ENCODE data around the gene ABHD16A.
A peak's percentile ranks its signal among the peaks of the same experiment; 100 is the strongest.

ABHD16A gene

DNA sequence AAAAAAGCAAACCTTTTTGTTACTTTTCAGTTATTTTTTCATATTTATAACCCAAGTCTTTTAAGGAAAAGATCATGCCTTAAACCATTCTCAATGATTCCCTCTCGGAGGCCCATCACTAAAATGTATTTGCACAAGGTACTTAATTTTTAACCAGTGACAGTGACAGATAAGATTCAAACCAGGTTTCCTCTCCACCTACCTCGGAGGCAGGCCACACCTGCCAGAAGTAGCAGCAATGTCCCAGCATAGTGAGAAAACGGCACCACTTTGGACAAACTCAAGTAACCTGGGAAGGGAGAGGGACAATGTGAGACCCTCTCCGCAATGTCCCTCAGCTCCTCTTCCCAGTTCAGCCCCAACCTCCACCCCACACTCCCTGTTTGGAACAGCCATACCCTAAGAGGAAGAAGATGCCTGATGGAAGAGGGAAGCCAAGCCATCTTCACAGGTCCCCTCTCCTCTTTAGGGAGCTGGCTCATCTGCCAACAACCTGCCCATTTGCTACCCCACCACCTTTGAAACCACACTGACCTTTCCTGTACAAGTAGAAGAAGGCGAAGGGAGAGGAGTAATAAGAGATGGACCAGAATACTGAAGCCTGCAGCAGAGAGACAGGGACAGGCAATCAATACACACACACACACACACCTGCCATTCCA is 2.3 kb downstream of the ABHD16A start:
- H3K36me3 ChIP-seq (ENCODE audit: control insufficient read depth in 1 of 2, insufficient read depth in 2 of 2, low read length in 2 of 2) = peaks cover 9 to 33% of the 10 kb centered on the region in 2 donors
- H3K4me3 ChIP-seq (ENCODE audit: low read depth in 1 of 2, low read length in 2 of 2) = peak overlapping the region in 1 of 2 donors; percentile 84

DNA sequence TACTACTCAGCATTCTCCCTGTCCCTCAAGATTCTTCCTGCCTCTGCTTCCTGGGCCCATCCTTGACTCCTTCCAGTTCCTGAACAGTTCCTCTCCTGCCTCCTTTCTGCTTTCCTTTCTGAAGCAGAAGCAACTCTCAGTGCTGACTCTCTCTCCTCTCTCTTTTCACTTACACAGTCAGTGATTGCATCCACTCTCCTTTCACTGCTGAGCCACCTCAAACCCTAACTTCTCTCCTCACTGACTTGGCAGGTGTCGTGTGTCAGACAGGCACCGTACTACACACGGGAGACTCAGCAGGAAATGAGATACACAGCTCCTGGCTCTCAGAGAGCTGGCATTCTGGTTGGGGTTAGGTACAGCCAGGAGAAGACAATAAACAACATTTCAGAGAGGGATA is 5.6 kb downstream of the ABHD16A start:
- Histone ChIP-seq H3K4me3 (ENCODE audit: low read depth in 1 of 2, low read length in 2 of 2) (no peak overlapping the region), H3K36me3 (ENCODE audit: control insufficient read depth in 1 of 2, insufficient read depth in 2 of 2, low read length in 2 of 2) (peaks cover 28 to 62% of the 10 kb centered on the region in 2 donors), H3K27me3 (ENCODE audit: control insufficient read depth in 1 of 2, insufficient read depth in 2 of 2, low read length in 2 of 2) (no peaks in the 10 kb centered on the region), H3K27ac (ENCODE audit: low read depth, low read length) (no peak overlapping the region), H3K9ac (ENCODE audit: low read depth in 1 of 2, low read length in 2 of 2) (no peak overlapping the region), H3K9me3 (ENCODE audit: control insufficient read depth in 1 of 2, low read length in 2 of 2) (no peaks in the 10 kb centered on the region), H3K4me1 (ENCODE audit: control insufficient read depth in 1 of 2, insufficient read depth in 2 of 2, low read length in 2 of 2) (peaks cover 15% of the 10 kb centered on the region in 2 donors)

More for the DNA sequence above, 2.3 kb downstream of the ABHD16A start:
- no peaks in the 10 kb centered on the region for H3K9me3 ChIP-seq (ENCODE audit: control insufficient read depth in 1 of 2, low read length in 2 of 2)
- H3K27me3 ChIP-seq (ENCODE audit: control insufficient read depth in 1 of 2, insufficient read depth in 2 of 2, low read length in 2 of 2) = no peaks in the 10 kb centered on the region
- peak overlapping the region in 1 of 2 donors; percentile 15 for H3K9ac ChIP-seq (ENCODE audit: low read depth in 1 of 2, low read length in 2 of 2)
- peaks cover 15% of the 10 kb centered on the region in 2 donors for H3K4me1 ChIP-seq (ENCODE audit: control insufficient read depth in 1 of 2, insufficient read depth in 2 of 2, low read length in 2 of 2)
- H3K27ac ChIP-seq (ENCODE audit: low read depth, low read length) = no peak overlapping the region

GRCh38 chr6:31693535-31693934 is 9.6 kb downstream of the ABHD16A start:
- peaks cover 55 to 79% of the 10 kb centered on the region in 2 donors for H3K36me3 ChIP-seq (ENCODE audit: control insufficient read depth in 1 of 2, insufficient read depth in 2 of 2, low read length in 2 of 2)

GRCh38 chr6:31692886-31693285 is 10.2 kb downstream of the ABHD16A start:
- H3K4me1 ChIP-seq (ENCODE audit: control insufficient read depth in 1 of 2, insufficient read depth in 2 of 2, low read length in 2 of 2) = peaks cover 16 to 19% of the 10 kb centered on the region in 2 donors
- no peak overlapping the region for H3K4me3 ChIP-seq (ENCODE audit: low read depth in 1 of 2, low read length in 2 of 2)
- no peaks in the 10 kb centered on the region for H3K27me3 ChIP-seq (ENCODE audit: control insufficient read depth in 1 of 2, insufficient read depth in 2 of 2, low read length in 2 of 2)
- H3K9me3 ChIP-seq (ENCODE audit: control insufficient read depth in 1 of 2, low read length in 2 of 2) = no peaks in the 10 kb centered on the region
- H3K9ac ChIP-seq (ENCODE audit: low read depth in 1 of 2, low read length in 2 of 2) = no peak overlapping the region
- H3K36me3 ChIP-seq (ENCODE audit: control insufficient read depth in 1 of 2, insufficient read depth in 2 of 2, low read length in 2 of 2) = peaks cover 60 to 86% of the 10 kb centered on the region in 2 donors
- no peak overlapping the region for H3K27ac ChIP-seq (ENCODE audit: low read depth, low read length)

More at GRCh38 chr6:31693535-31693934, 9.6 kb downstream of the ABHD16A start:
- Histone ChIP-seq H3K9me3 (ENCODE audit: control insufficient read depth in 1 of 2, low read length in 2 of 2) (no peaks in the 10 kb centered on the region), H3K4me1 (ENCODE audit: control insufficient read depth in 1 of 2, insufficient read depth in 2 of 2, low read length in 2 of 2) (peaks cover 16 to 19% of the 10 kb centered on the region in 2 donors), H3K4me3 (ENCODE audit: low read depth in 1 of 2, low read length in 2 of 2) (no peak overlapping the region), H3K27ac (ENCODE audit: low read depth, low read length) (no peak overlapping the region), H3K9ac (ENCODE audit: low read depth in 1 of 2, low read length in 2 of 2) (no peak overlapping the region), H3K27me3 (ENCODE audit: control insufficient read depth in 1 of 2, insufficient read depth in 2 of 2, low read length in 2 of 2) (no peaks in the 10 kb centered on the region)

GRCh38 chr6:31692353-31692752 is 10.8 kb downstream of the ABHD16A start:
- Histone ChIP-seq H3K36me3 (ENCODE audit: control insufficient read depth in 1 of 2, insufficient read depth in 2 of 2, low read length in 2 of 2) (peaks cover 60 to 86% of the 10 kb centered on the region in 2 donors), H3K9me3 (ENCODE audit: control insufficient read depth in 1 of 2, low read length in 2 of 2) (no peaks in the 10 kb centered on the region), H3K9ac (ENCODE audit: low read depth in 1 of 2, low read length in 2 of 2) (no peak overlapping the region), H3K4me3 (ENCODE audit: low read depth in 1 of 2, low read length in 2 of 2) (no peak overlapping the region), H3K4me1 (ENCODE audit: control insufficient read depth in 1 of 2, insufficient read depth in 2 of 2, low read length in 2 of 2) (peaks cover 16 to 19% of the 10 kb centered on the region in 2 donors), H3K27me3 (ENCODE audit: control insufficient read depth in 1 of 2, insufficient read depth in 2 of 2, low read length in 2 of 2) (no peaks in the 10 kb centered on the region), H3K27ac (ENCODE audit: low read depth, low read length) (no peak overlapping the region)

DNA sequence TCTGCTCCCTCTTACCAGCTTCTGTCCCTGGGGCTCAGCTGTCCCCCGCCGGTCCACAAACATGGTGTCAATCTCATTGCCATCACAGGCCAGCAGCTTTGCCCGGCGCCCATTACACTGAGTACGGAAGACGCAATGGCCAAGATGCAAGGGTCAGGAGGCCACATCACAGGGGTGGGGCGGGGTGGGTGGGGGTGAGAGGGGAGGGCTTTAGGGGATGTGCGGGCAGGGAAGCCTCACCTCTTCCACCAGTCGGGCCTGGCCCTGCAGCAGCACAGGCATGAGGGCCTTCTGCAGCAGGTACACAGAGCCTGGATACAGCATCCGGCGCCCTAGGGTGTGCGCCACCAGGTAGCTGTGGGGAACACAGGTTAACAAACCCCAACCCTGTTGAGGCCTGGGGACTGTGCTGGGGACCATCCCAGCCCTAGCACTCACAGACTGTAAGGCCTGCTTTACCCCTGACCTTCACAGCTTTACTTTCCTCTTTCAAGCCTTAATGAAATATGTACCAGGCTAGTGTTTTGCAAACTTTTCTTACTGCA is 11.5 kb downstream of the ABHD16A start:
- Histone ChIP-seq H3K27me3 (ENCODE audit: control insufficient read depth in 1 of 2, insufficient read depth in 2 of 2, low read length in 2 of 2) (no peaks in the 10 kb centered on the region), H3K4me1 (ENCODE audit: control insufficient read depth in 1 of 2, insufficient read depth in 2 of 2, low read length in 2 of 2) (peaks cover 16 to 19% of the 10 kb centered on the region in 2 donors), H3K36me3 (ENCODE audit: control insufficient read depth in 1 of 2, insufficient read depth in 2 of 2, low read length in 2 of 2) (peaks cover 60 to 86% of the 10 kb centered on the region in 2 donors), H3K9me3 (ENCODE audit: control insufficient read depth in 1 of 2, low read length in 2 of 2) (no peaks in the 10 kb centered on the region), H3K4me3 (ENCODE audit: low read depth in 1 of 2, low read length in 2 of 2) (no peak overlapping the region), H3K9ac (ENCODE audit: low read depth in 1 of 2, low read length in 2 of 2) (no peak overlapping the region), H3K27ac (ENCODE audit: low read depth, low read length) (no peak overlapping the region)

DNA sequence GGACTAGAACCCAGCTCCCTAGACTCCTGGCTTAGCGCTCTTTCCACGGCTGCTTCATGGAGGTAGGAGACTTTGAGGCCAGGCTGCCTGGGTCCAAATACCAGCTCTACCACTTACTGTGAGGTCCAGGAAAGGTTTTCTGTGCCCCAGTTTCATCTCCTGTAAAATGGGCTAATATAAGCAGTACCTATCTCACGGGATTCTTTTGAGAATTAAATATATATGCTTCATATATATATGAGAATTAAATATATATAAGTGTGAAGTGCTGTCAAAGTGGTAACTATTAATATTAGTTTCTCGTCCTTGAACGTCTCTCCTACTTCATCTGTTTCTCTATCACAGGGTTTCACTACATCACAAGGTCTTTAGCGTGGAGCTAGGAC is 12.1 kb downstream of the ABHD16A start:
- H3K4me3 ChIP-seq (ENCODE audit: low read depth in 1 of 2, low read length in 2 of 2) = peak overlapping the region in 1 of 2 donors; percentile 8
- peaks cover 64 to 86% of the 10 kb centered on the region in 2 donors for H3K36me3 ChIP-seq (ENCODE audit: control insufficient read depth in 1 of 2, insufficient read depth in 2 of 2, low read length in 2 of 2)
- H3K4me1 ChIP-seq (ENCODE audit: control insufficient read depth in 1 of 2, insufficient read depth in 2 of 2, low read length in 2 of 2) = peaks cover 16 to 19% of the 10 kb centered on the region in 2 donors
- peak overlapping the region; percentile 58 for H3K27ac ChIP-seq (ENCODE audit: low read depth, low read length)
- peak overlapping the region in 1 of 2 donors; percentile 28 for H3K9ac ChIP-seq (ENCODE audit: low read depth in 1 of 2, low read length in 2 of 2)
- H3K9me3 ChIP-seq (ENCODE audit: control insufficient read depth in 1 of 2, low read length in 2 of 2) = no peaks in the 10 kb centered on the region
- no peaks in the 10 kb centered on the region for H3K27me3 ChIP-seq (ENCODE audit: control insufficient read depth in 1 of 2, insufficient read depth in 2 of 2, low read length in 2 of 2)

GRCh38 chr6:31690231-31691077 is 12.7 kb downstream of the ABHD16A start:
- Histone ChIP-seq H3K4me3 (ENCODE audit: low read depth in 1 of 2, low read length in 2 of 2) (peak overlapping the region in 1 of 2 donors; percentile 8), H3K27ac (ENCODE audit: low read depth, low read length) (peak overlapping the region; percentile 58), H3K9me3 (ENCODE audit: control insufficient read depth in 1 of 2, low read length in 2 of 2) (no peaks in the 10 kb centered on the region), H3K4me1 (ENCODE audit: control insufficient read depth in 1 of 2, insufficient read depth in 2 of 2, low read length in 2 of 2) (peaks cover 16 to 19% of the 10 kb centered on the region in 2 donors), H3K36me3 (ENCODE audit: control insufficient read depth in 1 of 2, insufficient read depth in 2 of 2, low read length in 2 of 2) (peaks cover 65 to 87% of the 10 kb centered on the region in 2 donors), H3K27me3 (ENCODE audit: control insufficient read depth in 1 of 2, insufficient read depth in 2 of 2, low read length in 2 of 2) (no peaks in the 10 kb centered on the region), H3K9ac (ENCODE audit: low read depth in 1 of 2, low read length in 2 of 2) (peak overlapping the region in 1 of 2 donors; percentile 28)

- H3K27me3 ChIP-seq (ENCODE audit: control insufficient read depth in 1 of 2, insufficient read depth in 2 of 2, low read length in 2 of 2) = no peaks in the 10 kb centered on the region
- H3K4me3 ChIP-seq (ENCODE audit: low read depth in 1 of 2, low read length in 2 of 2) = peak overlapping the region in 1 of 2 donors; percentile 8
- H3K9me3 ChIP-seq (ENCODE audit: control insufficient read depth in 1 of 2, low read length in 2 of 2) = no peaks in the 10 kb centered on the region
- H3K36me3 ChIP-seq (ENCODE audit: control insufficient read depth in 1 of 2, insufficient read depth in 2 of 2, low read length in 2 of 2) = peaks cover 60 to 81% of the 10 kb centered on the region in 2 donors
- H3K4me1 ChIP-seq (ENCODE audit: control insufficient read depth in 1 of 2, insufficient read depth in 2 of 2, low read length in 2 of 2) = peaks cover 16 to 19% of the 10 kb centered on the region in 2 donors
- H3K27ac ChIP-seq (ENCODE audit: low read depth, low read length) = peak overlapping the region; percentile 33
- peak overlapping the region in 1 of 2 donors; percentile 5 for H3K9ac ChIP-seq (ENCODE audit: low read depth in 1 of 2, low read length in 2 of 2)
Observed at GRCh38 chr6:31689249-31690110, 13.6 kb downstream of the ABHD16A start.

Data from duodenal mucosa (tissue), 2 donors.